Hematopoietic multipotent progenitor cell treated with erythropoietin and hydrocortisone succinate and interleukin-3 and kit ligand, for 6 days (in vitro differentiated cells): ENCODE measurements around the gene KLF2.
A peak's percentile ranks its signal among the peaks of the same experiment; 100 is the strongest.

Experiments used
- DNase-seq: peaks from one replicate; pipeline ENCODE4 v3.0.0-alpha.2; 2015

KLF2 gene

GRCh38 chr19:16309643-16310042 is 15.0 kb upstream of the KLF2 start:
- no peak for DNase-seq

- DNase-seq, result peak; percentile 93
Measured at GRCh38 chr19:16315825-16316505, 8.7 kb upstream of the KLF2 start.

GRCh38 chr19:16316506-16316882 is 8.1 kb upstream of the KLF2 start:
- DNase-seq, result peak; percentile 24

- DNase-seq, result peak; percentile 27
Measured at GRCh38 chr19:16319481-16319880, 5.1 kb upstream of the KLF2 start.

GRCh38 chr19:16320987-16321386 is 3.6 kb upstream of the KLF2 start:
- no peak for DNase-seq

- peak; percentile 32 for DNase-seq
Measured at GRCh38 chr19:16325161-16325527, 518 bp downstream of the KLF2 start.

GRCh38 chr19:16325641-16326400 is 1.2 kb downstream of the KLF2 start:
- DNase-seq, result no peak

GRCh38 chr19:16326401-16327168 is 2.0 kb downstream of the KLF2 start:
- no peak for DNase-seq

- no peak for DNase-seq
Measured at GRCh38 chr19:16327169-16327475, 2.5 kb downstream of the KLF2 start.

- DNase-seq, result no peak
Measured at GRCh38 chr19:16327501-16327900, 2.9 kb downstream of the KLF2 start.

- DNase-seq, result peak; percentile 82
Measured at GRCh38 chr19:16327911-16328823, 3.5 kb downstream of the KLF2 start.

- DNase-seq, result peak; percentile 60
Measured at GRCh38 chr19:16328824-16329482, 4.3 kb downstream of the KLF2 start.

- no peak for DNase-seq
Measured at GRCh38 chr19:16330368-16330801, 5.8 kb downstream of the KLF2 start.

- no peak for DNase-seq
Measured at GRCh38 chr19:16330806-16331690, 6.4 kb downstream of the KLF2 start.

- no peak for DNase-seq
Measured at GRCh38 chr19:16333001-16333586, 8.5 kb downstream of the KLF2 start.

GRCh38 chr19:16334411-16334810 is 9.8 kb downstream of the KLF2 start:
- DNase-seq, result no peak

GRCh38 chr19:16335226-16335625 is 10.6 kb downstream of the KLF2 start:
- DNase-seq, result no peak

GRCh38 chr19:16336571-16336970 is 11.9 kb downstream of the KLF2 start:
- no peak for DNase-seq

GRCh38 chr19:16337809-16338469 is 13.3 kb downstream of the KLF2 start:
- DNase-seq, result no peak
